Trophoblast cell (in vitro differentiated cells and primary cell): ENCODE measurements around the gene PTDSS2.

Source experiments
- DNase-seq, 2 donors: peaks; one replicate each; pipeline ENCODE4 v3.0.0-alpha.2; 2016
- H2AFZ ChIP-seq: 2 replicates; pipeline ENCODE4 v1.6.1; 2013; ENCODE audit warnings: low read length, moderate library complexity, mild to moderate bottlenecking; ENCODE audit not compliant: insufficient read depth, poor library complexity
- H2AK5ac ChIP-seq: 2 replicates; pipeline ENCODE4 v1.6.1; 2013; ENCODE audit warnings: mild to moderate bottlenecking, low read length
- H2BK120ac ChIP-seq: 2 replicates; pipeline ENCODE4 v1.6.1; 2013; ENCODE audit warnings: low read length, mild to moderate bottlenecking, moderate library complexity; ENCODE audit not compliant: insufficient read depth, poor library complexity
- H2BK12ac ChIP-seq: 2 replicates; pipeline ENCODE4 v1.6.1; 2013; ENCODE audit warnings: mild to moderate bottlenecking, low read length, moderate library complexity
- H2BK5ac ChIP-seq: 2 replicates; pipeline ENCODE4 v1.6.1; 2013; ENCODE audit warnings: low read length, low read depth, moderate library complexity, mild to moderate bottlenecking; ENCODE audit not compliant: poor library complexity
- H3K14ac ChIP-seq: 2 replicates; pipeline ENCODE4 v1.6.1; 2013; ENCODE audit warnings: mild to moderate bottlenecking, low read length
- H3K18ac ChIP-seq: 2 replicates; pipeline ENCODE4 v1.6.1; 2013; ENCODE audit warnings: mild to moderate bottlenecking, low read length
- H3K23ac ChIP-seq: 2 replicates; pipeline ENCODE4 v1.6.1; 2013; ENCODE audit warnings: low read length
- H3K27ac ChIP-seq: 2 replicates; pipeline ENCODE4 v1.5.1; 2013; ENCODE audit warnings: low read depth, mild to moderate bottlenecking, inconsistent platforms, low read length, moderate library complexity
- H3K27me3 ChIP-seq: 2 replicates; pipeline ENCODE4 v1.6.1; 2013; ENCODE audit warnings: inconsistent platforms, mild to moderate bottlenecking, low read length, moderate library complexity; ENCODE audit not compliant: insufficient read depth
- H3K36me3 ChIP-seq, 2 experiments: 1 replicate in 1 of 2; 2 replicates in 1 of 2; pipeline ENCODE4 v1.6.1; 2013; ENCODE audit warnings: low read length in 2 of 2, mild to moderate bottlenecking in 2 of 2, moderate library complexity in 1 of 2; ENCODE audit not compliant: insufficient read depth in 2 of 2, control insufficient read depth in 1 of 2
- H3K4ac ChIP-seq: 2 replicates; pipeline ENCODE4 v1.6.1; 2013; ENCODE audit warnings: low read depth, mild to moderate bottlenecking, low read length, moderate library complexity
- H3K4me1 ChIP-seq, 2 experiments: 1 replicate in 1 of 2; 2 replicates in 1 of 2; pipeline ENCODE4 v1.6.1; 2013; ENCODE audit warnings: low read length in 2 of 2, mild to moderate bottlenecking in 2 of 2, moderate library complexity in 1 of 2; ENCODE audit not compliant: insufficient read depth in 2 of 2, control insufficient read depth in 1 of 2
- H3K4me2 ChIP-seq: 2 replicates; pipeline ENCODE4 v1.6.1; 2013; ENCODE audit warnings: inconsistent platforms, mild to moderate bottlenecking, low read length, moderate library complexity
- H3K4me3 ChIP-seq: 2 replicates; pipeline ENCODE4 v1.5.1; 2013; ENCODE audit warnings: mild to moderate bottlenecking, low read depth, low read length, inconsistent platforms
- H3K79me1 ChIP-seq: one replicate; pipeline ENCODE4 v1.6.1; 2013; ENCODE audit warnings: low read length
- H3K79me2 ChIP-seq: 2 replicates; pipeline ENCODE4 v1.6.1; 2013; ENCODE audit warnings: low read length, mild to moderate bottlenecking; ENCODE audit not compliant: control insufficient read depth, insufficient read depth, poor library complexity
- H3K9ac ChIP-seq: 2 replicates; pipeline ENCODE4 v1.6.1; 2013; ENCODE audit warnings: mild to moderate bottlenecking, low read length
- H3K9me3 ChIP-seq: 2 replicates; pipeline ENCODE4 v1.6.1; 2013; ENCODE audit warnings: low read depth, mild to moderate bottlenecking, control low read depth, inconsistent platforms, low read length; ENCODE audit not compliant: insufficient read depth
- H4K12ac ChIP-seq: 2 replicates; pipeline ENCODE4 v1.6.1; 2013; ENCODE audit warnings: low read depth, mild to moderate bottlenecking, low read length, moderate library complexity
- H4K8ac ChIP-seq: 2 replicates; pipeline ENCODE4 v1.6.1; 2013; ENCODE audit warnings: low read depth, mild to moderate bottlenecking, low read length, moderate library complexity
- H4K91ac ChIP-seq: one replicate; pipeline ENCODE4 v1.6.1; 2013; ENCODE audit warnings: low read depth, mild to moderate bottlenecking, low read length, moderate library complexity
- WGBS: extraction: QIAGEN DNeasy Blood & Tissue Kit; methylation state at CpG from one replicate; pipeline ENCODE4 v1.1.7; 2013; ENCODE audit warnings: missing lambda C conversion rate; ENCODE audit not compliant: insufficient read length, insufficient coverage; ENCODE audit errors: extremely low coverage; 5-methylcytosine and 5-hydroxymethylcytosine counted together

The PTDSS2 gene

DNA sequence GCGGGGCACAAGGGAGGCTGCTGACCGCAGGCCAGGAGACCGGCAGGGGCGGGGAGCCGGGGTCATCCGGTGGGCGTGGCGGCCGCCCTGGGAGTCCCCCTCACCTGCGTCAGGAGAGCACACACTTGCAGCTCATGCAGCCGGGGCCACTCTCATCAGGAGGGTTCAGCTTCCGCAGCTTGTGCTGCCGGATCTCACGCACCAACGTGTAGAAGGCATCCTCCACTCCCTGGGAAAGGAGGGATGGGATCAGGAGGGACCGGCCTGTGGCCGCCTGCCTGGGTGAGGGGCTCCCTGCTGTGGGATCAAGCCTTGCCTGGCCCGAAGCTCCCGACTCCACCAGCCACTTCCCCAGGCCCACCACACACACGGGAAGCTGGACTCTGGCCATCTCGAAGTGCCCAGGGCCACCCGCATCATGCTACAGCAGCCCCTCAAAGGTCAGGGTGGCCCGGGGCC is 82.5 kb downstream of the PTDSS2 start:
- WGBS, result no CpG with 5 or more reads among the region's 23 CpGs
- Histone ChIP-seq H3K4me1 (peaks cover 18 to 21% of the 10 kb centered on the region in 2 experiments), H3K4me2 (no peak overlapping the region), H2AFZ (no peak overlapping the region), H4K91ac (no peak overlapping the region), H3K18ac (no peak overlapping the region), H4K8ac (no peak overlapping the region), H3K4ac (no peak overlapping the region), H3K23ac (no peak overlapping the region), H3K9ac (no peak overlapping the region), H3K79me2 (peaks cover 6% of the 10 kb centered on the region), H2BK5ac (no peak overlapping the region), H3K9me3 (peaks cover 5% of the 10 kb centered on the region), H2AK5ac (no peak overlapping the region), H3K27me3 (peaks cover 9% of the 10 kb centered on the region), H2BK120ac (no peak overlapping the region), H3K4me3 (no peak overlapping the region), H3K36me3 (peaks cover 31 to 37% of the 10 kb centered on the region in 2 experiments), H2BK12ac (no peak overlapping the region), H3K14ac (no peak overlapping the region), H3K79me1 (peaks cover 15% of the 10 kb centered on the region), H4K12ac (no peak overlapping the region), H3K27ac (no peak overlapping the region)
- DNase-seq, result no peak

DNA sequence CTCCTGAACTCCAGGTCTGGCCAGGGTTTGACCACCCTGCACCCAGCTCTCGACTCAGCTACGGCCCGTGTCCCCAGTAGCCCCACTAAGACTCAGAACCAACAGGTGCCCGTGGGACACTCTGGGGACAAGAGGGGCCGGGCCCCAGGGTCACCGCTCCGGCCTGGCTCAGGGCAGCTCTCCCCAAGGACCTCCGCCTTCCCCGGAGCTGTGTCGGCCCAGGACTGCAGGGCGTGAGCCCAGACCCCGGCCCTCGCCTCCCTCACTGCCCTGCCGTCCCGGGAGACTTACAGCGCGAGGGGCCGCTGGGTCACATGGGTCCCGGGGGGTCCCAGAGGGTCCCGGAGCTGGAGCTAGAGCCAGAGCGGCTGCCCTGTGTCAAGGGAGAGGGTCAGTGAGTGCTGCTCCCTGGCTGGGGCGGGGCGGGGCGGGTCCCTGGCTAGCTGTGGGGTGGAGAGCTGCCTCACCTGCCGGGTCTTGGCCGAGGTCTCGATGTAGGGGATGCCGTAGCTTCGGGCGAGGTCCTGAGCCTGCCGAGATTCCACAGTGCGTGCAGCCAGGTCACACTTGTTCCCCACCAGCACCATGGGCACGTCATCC is 83.0 kb downstream of the PTDSS2 start:
- Histone ChIP-seq H2AK5ac (no peak overlapping the region), H3K27me3 (peaks cover 12% of the 10 kb centered on the region), H3K18ac (no peak overlapping the region), H3K4me2 (no peak overlapping the region), H3K9ac (no peak overlapping the region), H2BK120ac (no peak overlapping the region), H3K4me3 (no peak overlapping the region), H3K14ac (no peak overlapping the region), H3K4me1 (peaks cover 21 to 23% of the 10 kb centered on the region in 2 experiments), H2BK12ac (no peak overlapping the region), H4K12ac (no peak overlapping the region), H4K91ac (no peak overlapping the region), H2AFZ (no peak overlapping the region), H4K8ac (no peak overlapping the region), H3K27ac (no peak overlapping the region), H3K4ac (no peak overlapping the region), H3K36me3 (peaks cover 31 to 37% of the 10 kb centered on the region in 2 experiments), H3K23ac (no peak overlapping the region), H3K79me1 (peaks cover 15% of the 10 kb centered on the region), H3K79me2 (peaks cover 6% of the 10 kb centered on the region), H3K9me3 (peaks cover 5% of the 10 kb centered on the region), H2BK5ac (no peak overlapping the region)
- no CpG with 5 or more reads among the region's 33 CpGs for WGBS
- no peak for DNase-seq

GRCh38 chr11:533586-534395 is 83.7 kb downstream of the PTDSS2 start:
- H3K9ac ChIP-seq, result no peak overlapping the region
- H3K4me3 ChIP-seq, result peak overlapping the region; percentile 39
- no CpG with 5 or more reads among the region's 37 CpGs for WGBS

DNA sequence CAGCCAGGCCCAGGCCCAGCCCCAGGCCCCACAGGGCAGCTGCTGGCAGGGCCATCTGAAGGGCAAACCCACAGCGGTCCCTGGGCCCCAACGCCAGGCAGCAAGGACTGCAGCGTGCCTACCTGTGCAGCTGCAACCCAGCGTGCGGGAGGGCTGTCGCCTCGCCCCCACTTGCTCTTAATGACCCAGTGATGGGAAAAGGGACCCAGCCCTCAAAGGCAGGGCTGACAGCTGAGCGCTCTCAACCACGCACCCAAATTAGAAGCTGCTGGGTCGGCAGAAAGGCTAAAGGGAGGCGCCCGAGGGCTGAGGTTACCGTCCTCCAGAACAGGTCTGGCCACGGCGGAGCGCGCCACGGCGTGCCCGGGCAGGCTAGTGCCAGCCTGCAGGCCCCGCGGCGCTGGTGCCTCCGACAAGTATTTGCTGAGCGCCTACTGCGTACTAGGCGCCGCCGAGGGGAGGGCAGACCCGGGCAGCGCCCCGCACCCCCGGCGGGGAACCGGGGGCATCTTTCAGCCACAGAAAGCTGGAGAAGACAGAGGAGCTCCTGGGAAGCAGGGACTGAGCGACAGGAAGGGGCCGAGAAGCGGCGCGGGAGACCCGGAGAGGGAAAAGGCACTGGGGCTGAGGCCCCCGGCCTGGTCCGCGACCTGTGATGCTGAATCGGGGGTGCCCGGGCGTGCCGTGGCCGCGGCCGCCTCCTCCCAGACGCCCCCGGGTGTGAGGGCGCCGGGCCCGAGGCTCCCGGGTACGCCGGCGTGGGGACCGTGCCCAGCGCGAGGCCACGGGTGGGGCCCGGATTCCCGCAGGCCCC is 84.5 kb downstream of the PTDSS2 start:
- peak overlapping the region; percentile 62 for H2AFZ ChIP-seq
- H3K14ac ChIP-seq, result peak overlapping the region; percentile 73
- peak overlapping the region; percentile 26 for H2BK5ac ChIP-seq
- H3K4me3 ChIP-seq, result peak overlapping the region; percentile 83
- H2BK120ac ChIP-seq, result peak overlapping the region; percentile 34
- peaks cover 31 to 37% of the 10 kb centered on the region in 2 experiments for H3K36me3 ChIP-seq
- peaks cover 6% of the 10 kb centered on the region for H3K79me2 ChIP-seq
- no peak overlapping the region for H2BK12ac ChIP-seq
- H3K9ac ChIP-seq, result peak overlapping the region; percentile 90
- H3K18ac ChIP-seq, result peak overlapping the region; percentile 83
- peak overlapping the region; percentile 56 for H2AK5ac ChIP-seq
- H3K27me3 ChIP-seq, result peaks cover 12% of the 10 kb centered on the region
- H3K4ac ChIP-seq, result peak overlapping the region; percentile 82
- H3K27ac ChIP-seq, result peak overlapping the region; percentile 24
- H3K9me3 ChIP-seq, result peaks cover 3% of the 10 kb centered on the region
- DNase-seq, result peak; percentile 44 to 50
- no peak overlapping the region for H3K23ac ChIP-seq
- peak overlapping the region; percentile 76 for H3K4me2 ChIP-seq
- peak overlapping the region; percentile 67 for H4K12ac ChIP-seq
- WGBS, result no CpG with 5 or more reads among the region's 66 CpGs
- H3K4me1 ChIP-seq, result peaks cover 21 to 23% of the 10 kb centered on the region in 2 experiments
- H4K91ac ChIP-seq, result peak overlapping the region; percentile 87
- H3K79me1 ChIP-seq, result peaks cover 15% of the 10 kb centered on the region
- H4K8ac ChIP-seq, result peak overlapping the region; percentile 38

More at GRCh38 chr11:533586-534395, 83.7 kb downstream of the PTDSS2 start:
- Histone ChIP-seq H4K8ac (no peak overlapping the region), H3K27me3 (peaks cover 12% of the 10 kb centered on the region), H3K79me1 (peaks cover 15% of the 10 kb centered on the region), H2AFZ (no peak overlapping the region), H3K36me3 (peaks cover 31 to 37% of the 10 kb centered on the region in 2 experiments), H4K91ac (no peak overlapping the region), H2AK5ac (no peak overlapping the region), H3K4me1 (peaks cover 21 to 23% of the 10 kb centered on the region in 2 experiments), H3K14ac (no peak overlapping the region), H2BK12ac (no peak overlapping the region), H2BK120ac (no peak overlapping the region), H3K4me2 (peak overlapping the region; percentile 76), H3K4ac (no peak overlapping the region), H3K27ac (no peak overlapping the region), H4K12ac (no peak overlapping the region), H3K23ac (no peak overlapping the region), H3K18ac (no peak overlapping the region), H3K9me3 (peaks cover 3% of the 10 kb centered on the region), H3K79me2 (peaks cover 6% of the 10 kb centered on the region), H2BK5ac (no peak overlapping the region)
- DNase-seq, result no peak
